Thyroid gland (tissue), 4 donors: Measurements from ENCODE around the gene TASP1. TPM values are rescaled to one million over a fixed set of nuclear protein-coding genes. Genes with fewer than 3 reads are reported as not detected.

Source experiments
- DNase-seq, 2 donors: peaks; one replicate each; pipeline ENCODE4 v3.0.0-alpha.2; 2019
- H3K27ac ChIP-seq, 3 donors: fragments of 200-600 bp; sonication (generic); 1 replicate in 2 of 3; 2 replicates in 1 of 3; pipeline ENCODE4 v1.5.1; 2016 to 2019; ENCODE audit warnings: mild to moderate bottlenecking in 1 of 3, moderate library complexity in 1 of 3
- H3K27me3 ChIP-seq: fragments of 200-600 bp; sonication (generic); one replicate; pipeline ENCODE4 v1.5.1; 2019
- H3K36me3 ChIP-seq, 2 donors: fragments of 200-600 bp; sonication (generic); one replicate each; pipeline ENCODE4 v1.5.1; 2016 to 2019
- H3K4me1 ChIP-seq, 2 donors: fragments of 200-600 bp; sonication (generic); one replicate each; pipeline ENCODE4 v1.5.1; 2017 to 2019
- H3K4me3 ChIP-seq, 3 donors: fragments of 200-600 bp; sonication (generic); replicated peaks in 1 of 3; 1 replicate in 2 of 3; 2 replicates in 1 of 3; pipeline ENCODE4 v1.5.1; 2016; ENCODE audit warnings: mild to moderate bottlenecking in 1 of 3
- H3K9me3 ChIP-seq: fragments of 200-600 bp; sonication (generic); one replicate; pipeline ENCODE4 v1.5.1; 2017
- POLR2A ChIP-seq, 2 donors: fragments of 450-650 bp; IDR thresholded peaks; one replicate each; pipeline ENCODE4 v1.6.1; 2017; ENCODE audit warnings: antibody characterized with exemption in 2 of 2, mild to moderate bottlenecking in 2 of 2, moderate library complexity in 1 of 2
- WGBS, 2 donors: methylation state at CpG; one replicate each; pipeline ENCODE4 v1.1.5; 2017; 5-methylcytosine and 5-hydroxymethylcytosine counted together
- intact Hi-C: fragments of 100-400 bp; cut with DNase I; formaldehyde crosslinking; loops from one replicate; pipeline ENCODE4 v1.15.1; 2023
- total RNA-seq, 4 donors: library from RNA; depleted of rRNA; stranded (reverse); fragments of >200 nt; gene quantifications; one replicate each; pipeline ENCODE4 v1.2.3, GENCODE V29; 2016
- TF ChIP-seq, protein P1 (sequence below), 6 experiments: fragments of 200-600 bp in 3 of 6; fragments of 450-650 bp in 3 of 6; sonication (generic) in 3 of 6; IDR thresholded peaks; one replicate each; pipeline ENCODE4 v1.5.1; 2016 to 2019; ENCODE audit warnings: antibody characterized with exemption in 6 of 6, mild to moderate bottlenecking in 2 of 6, inconsistent platforms in 1 of 6, moderate library complexity in 1 of 6

The TASP1 gene
- total RNA-seq, 4 donors from 2014 or later = 16.4 to 31.2 (median 23.9) TPM

DNA sequence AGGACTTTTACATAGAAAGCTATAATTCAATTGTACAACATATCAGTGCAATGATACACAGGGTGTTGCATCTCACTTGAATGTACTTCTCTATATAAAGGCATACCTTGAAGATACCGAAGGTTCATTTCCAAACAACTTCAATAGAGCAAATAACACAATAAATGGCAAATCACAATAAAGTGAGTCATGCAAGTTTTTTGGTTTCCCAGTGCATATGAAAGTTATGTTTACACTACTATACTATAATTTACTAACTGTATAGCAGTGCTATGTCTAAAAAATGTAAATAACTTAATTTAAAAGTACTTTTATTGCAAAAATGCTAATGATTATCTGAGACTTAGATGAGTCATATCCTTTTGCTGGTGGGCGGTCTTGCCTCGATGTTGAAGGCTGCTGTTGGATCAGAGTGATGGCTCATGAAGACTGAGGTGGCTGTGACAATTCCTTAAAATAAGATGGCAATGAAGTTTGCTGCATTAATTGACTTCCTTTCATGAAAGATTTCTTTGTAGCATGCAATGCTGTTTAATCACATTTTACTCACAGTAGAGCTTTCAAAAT, 188.8 kb downstream of the TASP1 start:
- Histone ChIP-seq H3K4me1 (no peaks in the 10 kb centered on the region), H3K27ac (no peak overlapping the region), H3K4me3 (no peak overlapping the region), H3K27me3 (no peaks in the 10 kb centered on the region), H3K36me3 (no peaks in the 10 kb centered on the region), H3K9me3 (no peaks in the 10 kb centered on the region)
- TF ChIP-seq POLR2A (IDR thresholded peaks at IDR 0.05) = no peak
- TF ChIP-seq, protein P1, sequence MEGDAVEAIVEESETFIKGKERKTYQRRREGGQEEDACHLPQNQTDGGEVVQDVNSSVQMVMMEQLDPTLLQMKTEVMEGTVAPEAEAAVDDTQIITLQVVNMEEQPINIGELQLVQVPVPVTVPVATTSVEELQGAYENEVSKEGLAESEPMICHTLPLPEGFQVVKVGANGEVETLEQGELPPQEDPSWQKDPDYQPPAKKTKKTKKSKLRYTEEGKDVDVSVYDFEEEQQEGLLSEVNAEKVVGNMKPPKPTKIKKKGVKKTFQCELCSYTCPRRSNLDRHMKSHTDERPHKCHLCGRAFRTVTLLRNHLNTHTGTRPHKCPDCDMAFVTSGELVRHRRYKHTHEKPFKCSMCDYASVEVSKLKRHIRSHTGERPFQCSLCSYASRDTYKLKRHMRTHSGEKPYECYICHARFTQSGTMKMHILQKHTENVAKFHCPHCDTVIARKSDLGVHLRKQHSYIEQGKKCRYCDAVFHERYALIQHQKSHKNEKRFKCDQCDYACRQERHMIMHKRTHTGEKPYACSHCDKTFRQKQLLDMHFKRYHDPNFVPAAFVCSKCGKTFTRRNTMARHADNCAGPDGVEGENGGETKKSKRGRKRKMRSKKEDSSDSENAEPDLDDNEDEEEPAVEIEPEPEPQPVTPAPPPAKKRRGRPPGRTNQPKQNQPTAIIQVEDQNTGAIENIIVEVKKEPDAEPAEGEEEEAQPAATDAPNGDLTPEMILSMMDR (IDR thresholded peaks at IDR 0.05) = no peak
- 92 to 93% methylated on average over 3 of the region's 3 CpGs for WGBS, 2 donors
- intact Hi-C loops = loop anchor here (10.0 kb wide), 1 partner anchor 95 kb away; no protein-coding TSS in a partner anchor
- no peak for DNase-seq

DNA sequence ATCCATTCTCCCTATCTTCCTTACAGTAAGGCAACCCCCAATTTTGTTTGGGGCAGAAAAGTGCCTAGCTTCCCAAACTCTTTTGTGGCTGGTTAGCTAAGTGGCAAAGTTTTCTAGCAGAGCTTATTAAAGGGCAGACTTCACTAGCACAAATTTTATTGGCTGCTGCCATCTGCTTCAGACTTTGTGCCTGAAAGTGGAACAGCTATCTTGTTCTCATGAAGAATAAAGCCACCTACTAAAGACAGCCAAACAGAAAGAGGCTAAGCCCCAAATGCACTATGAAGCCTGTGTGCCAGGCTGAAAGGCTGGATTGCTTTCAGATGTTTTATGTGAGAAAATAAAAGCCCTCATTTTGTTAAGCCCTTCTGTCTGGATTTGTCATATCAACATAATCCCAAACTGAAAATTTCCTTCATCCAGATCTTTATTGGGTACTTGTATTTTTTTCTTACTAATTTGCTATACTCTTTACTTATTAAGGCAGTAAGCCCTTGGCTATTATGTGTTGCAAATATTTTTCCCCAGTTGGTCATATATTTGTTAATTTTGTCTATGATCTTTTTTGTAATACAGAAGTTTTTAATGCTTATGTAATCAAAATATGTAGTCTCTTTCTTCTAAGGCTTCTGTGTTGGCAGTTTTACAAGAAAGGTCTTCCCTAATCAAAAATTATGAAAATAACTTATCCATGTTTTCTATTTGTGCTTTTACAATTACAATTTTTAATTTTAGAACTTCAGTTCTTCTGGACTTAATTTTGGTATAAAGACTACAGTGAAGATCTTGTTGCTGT, 191.1 kb downstream of the TASP1 start:
- Histone ChIP-seq H3K4me3 (no peak overlapping the region), H3K4me1 (no peaks in the 10 kb centered on the region), H3K36me3 (no peaks in the 10 kb centered on the region), H3K9me3 (no peaks in the 10 kb centered on the region), H3K27ac (no peak overlapping the region), H3K27me3 (no peaks in the 10 kb centered on the region)
- intact Hi-C loops = no loop called here
- TF ChIP-seq, protein P1 (IDR thresholded peaks at IDR 0.05) = no peak
- TF ChIP-seq POLR2A (IDR thresholded peaks at IDR 0.05) = no peak
- no peak for DNase-seq

DNA sequence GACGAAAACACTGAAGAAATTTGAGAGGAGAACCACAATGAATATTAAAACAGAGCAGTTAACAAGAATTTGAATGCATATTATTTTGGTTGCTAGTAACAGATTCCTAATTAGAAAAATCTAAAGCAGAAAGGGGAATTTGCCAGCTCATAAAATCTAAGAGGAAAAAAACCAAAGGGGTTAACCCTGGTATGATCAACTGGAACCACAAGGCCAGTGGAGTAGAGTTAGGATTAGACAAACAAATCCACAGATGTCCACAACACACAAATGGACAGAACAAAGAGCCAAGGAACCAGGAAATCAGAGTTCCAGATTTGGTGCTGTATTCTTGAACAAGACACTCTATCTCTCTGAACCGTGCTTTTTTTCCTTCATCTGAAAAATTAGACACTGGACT, 195.0 kb downstream of the TASP1 start:
- DNase-seq = no peak
- Histone ChIP-seq H3K4me3 (no peak overlapping the region), H3K36me3 (no peaks in the 10 kb centered on the region), H3K9me3 (no peaks in the 10 kb centered on the region), H3K4me1 (no peaks in the 10 kb centered on the region), H3K27me3 (no peaks in the 10 kb centered on the region), H3K27ac (no peak overlapping the region)
- 95% methylated on average over 2 of the region's 2 CpGs for WGBS, 2 donors
- no peak for TF ChIP-seq POLR2A (IDR thresholded peaks at IDR 0.05)
- TF ChIP-seq, protein P1 (IDR thresholded peaks at IDR 0.05) = no peak
- intact Hi-C loops = no loop called here

DNA sequence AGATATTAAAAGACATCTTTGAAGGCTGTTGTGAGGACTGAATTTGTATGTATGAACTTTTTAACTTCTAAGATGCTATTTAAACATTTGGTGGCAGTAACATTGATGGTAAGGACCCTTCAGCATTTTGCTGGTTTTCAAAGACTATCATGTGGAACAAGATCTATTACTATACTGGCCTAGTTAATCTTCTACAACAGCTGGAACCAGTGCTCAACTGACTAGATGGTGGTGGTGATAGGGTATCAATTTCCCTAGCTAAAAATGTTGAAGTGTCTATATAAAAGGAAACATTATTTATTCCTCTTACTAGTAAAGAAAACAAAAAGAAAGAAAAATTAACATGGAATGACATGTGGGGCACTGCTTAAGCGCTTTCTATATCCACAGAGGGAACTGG, 195.7 kb downstream of the TASP1 start:
- 91 to 97% methylated on average over 1 of the region's 1 CpG for WGBS, 2 donors
- H3K27me3 ChIP-seq = no peaks in the 10 kb centered on the region
- no peaks in the 10 kb centered on the region for H3K4me1 ChIP-seq
- H3K9me3 ChIP-seq = no peaks in the 10 kb centered on the region
- TF ChIP-seq POLR2A (IDR thresholded peaks at IDR 0.05) = no peak
- TF ChIP-seq, protein P1 (IDR thresholded peaks at IDR 0.05) = no peak
- intact Hi-C loops = no loop called here
- no peak overlapping the region for H3K4me3 ChIP-seq
- H3K36me3 ChIP-seq = no peaks in the 10 kb centered on the region
- DNase-seq = no peak
- H3K27ac ChIP-seq = no peak overlapping the region

DNA sequence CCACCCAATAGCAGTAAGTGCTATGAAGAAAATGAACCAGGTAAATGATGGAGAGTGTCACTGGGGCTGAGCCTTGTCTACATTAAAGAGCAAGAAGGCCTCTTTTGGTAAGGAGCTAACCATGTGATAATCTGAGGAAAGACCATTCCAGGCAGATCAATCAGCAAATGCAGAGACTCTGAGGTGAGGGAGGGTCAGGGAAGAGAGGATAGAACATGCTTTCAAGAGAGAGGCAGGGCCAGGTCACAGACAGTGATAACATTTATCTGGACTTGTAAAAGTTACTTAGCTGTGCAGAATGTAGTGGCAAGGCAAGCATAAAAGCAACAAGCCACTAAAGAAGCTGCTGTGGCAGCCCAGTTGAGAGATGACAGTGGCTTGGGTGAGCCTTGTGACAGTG, 197.3 kb downstream of the TASP1 start:
- Histone ChIP-seq H3K36me3 (no peaks in the 10 kb centered on the region), H3K9me3 (no peaks in the 10 kb centered on the region), H3K27me3 (no peaks in the 10 kb centered on the region), H3K4me3 (no peak overlapping the region), H3K4me1 (no peaks in the 10 kb centered on the region), H3K27ac (no peak overlapping the region)
- DNase-seq = no peak
- intact Hi-C loops = no loop called here
- TF ChIP-seq POLR2A (IDR thresholded peaks at IDR 0.05) = no peak
- TF ChIP-seq, protein P1 (IDR thresholded peaks at IDR 0.05) = no peak
